K562 (cell line): ENCODE results near the gene PGBD1. TPM values are rescaled to one million over a fixed set of nuclear protein-coding genes. Genes with fewer than 3 reads are reported as not detected.

Experiments
- ATAC-seq: fragments of 200-7000 bp; cut with Tn5 transposase; 3 replicates; pipeline ENCODE4 v1.9.1; 2020; ENCODE audit warnings: moderate library complexity
- BruUV-seq: library from RNA; stranded (reverse); fragments of 400-500 nt; replicated peaks from 2 replicates; lab custom pipeline; 2021; lab: Mats Ljungman, UMichigan
- CTCF ChIA-PET: fragments of 300-600 bp; formaldehyde crosslinking; extraction: SDS; loops from one replicate; lab custom pipeline; 2021; ENCODE audit warnings: low intra/inter-chr PET ratio; lab: Yijun Ruan, JAX
- POLR2A ChIA-PET: fragments of 300-600, 350-650 bp; sonication (Branson Sonifier 250); formaldehyde crosslinking; extraction: SDS; loops from one replicate; lab custom pipeline; 2021; ENCODE audit warnings: antibody characterized with exemption, inconsistent platforms; lab: Yijun Ruan, JAX
- DNase-seq, 4 experiments: peaks; one replicate each; pipeline versions ENCODE4 v3.0.0 to v3.0.0-alpha.2; 2011 to 2018; ENCODE audit warnings: low spot score in 3 of 4, mixed read lengths in 3 of 4; ENCODE audit errors: extremely low read depth in 1 of 4
- FAIRE-seq: peaks from 2 replicates; lab custom pipeline; 2011; peaks lifted over from hg19 to GRCh38; lab: Jason Lieb, UNC
- H2AFZ ChIP-seq: 2 replicates; pipeline ENCODE4 v1.6.0; 2011; ENCODE audit warnings: low read depth, low read length, control low read depth, inconsistent platforms
- H3K27ac ChIP-seq: fragments of 200-600 bp; 3 replicates; pipeline ENCODE4 v1.8.0; 2011; ENCODE audit warnings: low read depth, mild to moderate bottlenecking, control low read depth, inconsistent platforms, low read length, moderate library complexity, mixed read lengths; ENCODE audit errors: extremely low read depth
- H3K27me3 ChIP-seq, 2 experiments: fragments of 300-600 bp in 1 of 2; 2 replicates in 1 of 2; 3 replicates in 1 of 2; pipeline versions ENCODE4 v1.6.0 to v1.8.0; 2011; ENCODE audit warnings: inconsistent platforms in 2 of 2, low read length in 2 of 2, mild to moderate bottlenecking in 1 of 2, mixed read lengths in 1 of 2, moderate library complexity in 1 of 2; ENCODE audit not compliant: control insufficient read depth in 2 of 2, insufficient read depth in 2 of 2
- H3K36me3 ChIP-seq: fragments of 300-600 bp; 3 replicates; pipeline ENCODE4 v1.8.0; 2011; ENCODE audit warnings: mild to moderate bottlenecking, low read length, inconsistent platforms; ENCODE audit not compliant: control insufficient read depth, insufficient read depth
- H3K4me1 ChIP-seq, 2 experiments: fragments of 200-600 bp in 1 of 2; replicated peaks in 1 of 2; 2 replicates in 1 of 2; 3 replicates in 1 of 2; pipeline versions ENCODE4 v1.5.1 to v1.8.0; 2011; ENCODE audit warnings: inconsistent platforms in 2 of 2, low read length in 2 of 2, mild to moderate bottlenecking in 1 of 2, mixed read lengths in 1 of 2, moderate library complexity in 1 of 2; ENCODE audit not compliant: control insufficient read depth in 2 of 2, insufficient read depth in 2 of 2
- H3K4me2 ChIP-seq: 2 replicates; pipeline ENCODE4 v1.6.1; 2011; ENCODE audit warnings: low read length, control low read depth, inconsistent platforms, mixed read lengths; ENCODE audit not compliant: insufficient read depth
- H3K4me3 ChIP-seq: fragments of 200-600 bp; sonication (generic), shearing (Covaris generic); 2 replicates; pipeline ENCODE4 v1.5.1; 2016; ENCODE audit warnings: control low read depth, inconsistent platforms
- H3K79me2 ChIP-seq: fragments of 200-600 bp; 3 replicates; pipeline ENCODE4 v1.8.0; 2011; ENCODE audit warnings: low read length, inconsistent platforms; ENCODE audit not compliant: control insufficient read depth, insufficient read depth
- H3K9ac ChIP-seq, 2 experiments: 2 replicates each; pipeline versions ENCODE4 v1.6.0 to v1.6.1; 2011; ENCODE audit warnings: low read depth in 2 of 2, low read length in 2 of 2, control low read depth in 1 of 2, inconsistent platforms in 1 of 2, mild to moderate bottlenecking in 1 of 2, mixed read lengths in 1 of 2; ENCODE audit not compliant: insufficient read depth in 1 of 2
- H3K9me1 ChIP-seq: one replicate; pipeline ENCODE4 v1.6.0; 2011; ENCODE audit warnings: inconsistent platforms, mild to moderate bottlenecking, low read length, moderate library complexity; ENCODE audit not compliant: control insufficient read depth, insufficient read depth
- H3K9me3 ChIP-seq: replicated peaks from 2 replicates; pipeline ENCODE4 v1.5.1; 2011; ENCODE audit warnings: low read depth, low read length, inconsistent platforms; ENCODE audit not compliant: control insufficient read depth, insufficient read depth
- H4K20me1 ChIP-seq: replicated peaks from 2 replicates; pipeline ENCODE4 v1.6.1; 2011; ENCODE audit warnings: low read length, inconsistent platforms, mixed read lengths; ENCODE audit not compliant: control insufficient read depth, insufficient read depth
- BRD9 ChIP-seq: fragments of 450-650 bp; IDR thresholded peaks from 2 replicates; pipeline ENCODE4 v1.6.1; 2018; ENCODE audit warnings: low read depth; ENCODE audit not compliant: partially characterized antibody
- DMBX1 ChIP-seq: fragments of 250-450 bp; sonication (Bioruptor Pico); IDR thresholded peaks from 2 replicates; pipeline ENCODE4 v1.8.0; 2022; ENCODE audit warnings: inconsistent platforms, mild to moderate bottlenecking, moderate library complexity, borderline replicate concordance
- GATAD2B ChIP-seq: fragments of 450-650 bp; IDR thresholded peaks from 2 replicates; pipeline ENCODE4 v1.6.1; 2017; ENCODE audit warnings: mild to moderate bottlenecking, borderline replicate concordance
- HDGF ChIP-seq: fragments of 450-650 bp; IDR thresholded peaks from 2 replicates; pipeline ENCODE4 v1.6.1; 2016
- KAT8 ChIP-seq: fragments of 450-650 bp; IDR thresholded peaks from 2 replicates; pipeline ENCODE4 v1.6.1; 2016; ENCODE audit warnings: low read depth, mild to moderate bottlenecking
- POLR2AphosphoS5 ChIP-seq: IDR thresholded peaks from 2 replicates; pipeline ENCODE4 v1.6.1; 2011; ENCODE audit warnings: mild to moderate bottlenecking, low read depth, low read length, moderate library complexity; ENCODE audit not compliant: control insufficient read depth, insufficient read depth
- SOX6 ChIP-seq: fragments of 450-650 bp; IDR thresholded peaks from 2 replicates; pipeline ENCODE4 v1.6.1; 2014; ENCODE audit warnings: mild to moderate bottlenecking
- TBL1XR1 ChIP-seq, 2 experiments: IDR thresholded peaks; 2 replicates each; pipeline ENCODE4 v1.6.1; 2012; ENCODE audit warnings: improper control_type of control experiment in 2 of 2, low read length in 2 of 2, mild to moderate bottlenecking in 1 of 2
- XRCC5 ChIP-seq: fragments of 200-400 bp; formaldehyde crosslinking; IDR thresholded peaks from 2 replicates; pipeline ENCODE4 v1.6.1; 2017; ENCODE audit warnings: low read depth, mild to moderate bottlenecking, low read length
- ZNF764 ChIP-seq: fragments of 250-450 bp; sonication (Bioruptor Pico); IDR thresholded peaks from 2 replicates; pipeline ENCODE4 v1.4.0; 2020; ENCODE audit warnings: low read depth, mild to moderate bottlenecking, moderate library complexity
- ZZZ3 ChIP-seq: fragments of 450-650 bp; IDR thresholded peaks from 2 replicates; pipeline ENCODE4 v1.6.1; 2016; ENCODE audit warnings: antibody characterized with exemption, mild to moderate bottlenecking, moderate library complexity
- WGBS: fragments of 100-300 bp; shearing (Covaris generic); methylation state at CpG from one replicate; pipeline ENCODE4 v1.1.6; 2016; ENCODE audit warnings: low coverage, mixed read lengths; ENCODE audit not compliant: insufficient coverage; ENCODE audit errors: missing lambda C conversion rate; 5-methylcytosine and 5-hydroxymethylcytosine counted together
- in situ Hi-C: fragments of 300-500 bp; cut with MboI; formaldehyde crosslinking; loops from 4 replicates; pipeline ENCODE4 v1.15.0; 2018; ENCODE audit warnings: inconsistent platforms, mixed read lengths
- intact Hi-C: fragments of 100-400 bp; cut with micrococcal nuclease; formaldehyde crosslinking; loops from 2 replicates; pipeline ENCODE4 v1.14.2; 2022
- polyA plus RNA-seq, 8 experiments: library from polyadenylated mRNA; depleted of rRNA in 4 of 8; stranded (reverse) in 5 of 8; unstranded in 3 of 8; fragments of >200 nt; fragmentation: Nextera tagmentation in 2 of 8; fragmentation: Illumina TruSeq in 1 of 8; extraction: Ambion mirVana in 2 of 8; extraction: Trizol in 1 of 8; gene quantifications; 2 replicates each; pipeline versions ENCODE4 v1.2.1 to v1.2.3, GENCODE V29; 2011 to 2014; ENCODE audit warnings: inconsistent platforms in 1 of 8, missing spikeins in 1 of 8
- total RNA-seq, 7 experiments: library from RNA; depleted of rRNA in 6 of 7; stranded (reverse); fragments of >200 nt in 6 of 7; fragmentation: Illumina TruSeq in 2 of 7; extraction: Trizol in 2 of 7; gene quantifications; 2 replicates each; pipeline versions ENCODE4 v1.2.1 to v1.2.3, GENCODE V29; 2011 to 2021; ENCODE audit warnings: low replicate concordance in 1 of 7
- TF ChIP-seq, protein P1 (sequence below): fragments of 450-650 bp; IDR thresholded peaks from 2 replicates; pipeline ENCODE4 v1.6.1; 2016
- TF ChIP-seq, protein P2 (sequence below), 2 experiments: IDR thresholded peaks; 2 replicates each; pipeline ENCODE4 v1.6.1; 2012; ENCODE audit warnings: improper control_type of control experiment in 2 of 2, low read depth in 2 of 2, low read length in 2 of 2, borderline replicate concordance in 1 of 2
- TF ChIP-seq, protein P3 (sequence below): sonication (generic); formaldehyde crosslinking; IDR thresholded peaks from 2 replicates; pipeline ENCODE4 v1.4.0; 2020; ENCODE audit warnings: mild to moderate bottlenecking, missing genetic modification reagents

The PGBD1 gene
- total and polyA plus RNA-seq, 9 of the 15 experiments (the other 6 are each of a cell fraction or from before 2014, with no cell fraction given), result 3.3 to 9.0 (median 7.3) TPM

DNA sequence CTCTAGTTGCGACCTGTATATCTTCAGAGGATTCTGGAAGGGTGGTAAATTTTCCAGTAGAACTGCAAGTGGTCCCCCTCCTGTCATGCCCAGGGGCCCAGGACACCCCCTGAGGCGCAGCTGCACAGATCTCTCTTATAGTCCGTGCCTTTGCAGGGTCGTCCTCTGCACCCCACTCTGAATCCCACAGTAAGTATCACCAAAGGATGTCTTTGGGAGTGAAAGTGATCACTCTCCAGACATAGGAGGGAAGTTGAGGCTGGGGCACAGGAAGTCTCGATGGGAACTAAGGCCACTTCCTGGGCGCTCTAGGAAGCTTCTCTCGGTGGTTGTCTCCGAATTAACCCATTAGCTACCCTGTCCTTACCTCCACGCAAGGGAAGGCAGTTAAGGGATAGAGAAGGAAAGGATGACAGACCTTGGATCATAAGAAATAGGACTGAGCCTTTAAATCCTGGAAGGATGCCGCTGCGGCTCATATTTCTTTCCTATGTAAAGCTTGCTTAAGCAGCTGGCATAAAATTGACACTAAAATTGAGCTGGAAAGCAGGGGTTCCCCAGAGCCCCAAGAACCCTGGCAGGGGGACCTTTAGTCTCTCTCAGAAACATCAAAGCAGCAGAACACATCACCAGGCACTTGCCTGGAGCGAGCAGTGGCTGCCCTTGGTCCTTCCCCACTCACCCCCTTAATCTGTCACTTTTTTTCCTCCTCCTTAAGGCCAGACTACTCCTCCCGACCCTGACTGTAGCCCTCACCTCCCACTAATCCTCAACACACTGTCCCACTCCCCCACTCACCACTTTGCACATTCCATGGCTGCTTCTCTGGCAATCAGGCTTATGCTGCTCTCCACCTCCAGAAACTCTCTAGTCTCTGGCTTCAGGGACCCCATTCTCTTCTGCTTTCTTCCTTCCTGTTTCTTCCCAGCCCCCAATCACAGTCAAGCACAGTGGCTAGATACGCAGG lies 29.1 kb upstream of the PGBD1 start, which contains the start of gene ZKSCAN4:
ZKSCAN4 (minus strand) TSS at position 261 of the 967 bp plus-strand sequence. CDS start 289 bp downstream, outside the sequence.
- Histone ChIP-seq H3K9me3 (0 out of 2 replicates have a peak, but pooled peaks cover 2% of the 10 kb centered on the region), H3K9ac (peak within 1 kb of the TSS; percentile 77 to 96), H2AFZ (peak within 1 kb of the TSS; percentile 97), H3K9me1 (no peaks in the 10 kb centered on the region), H3K4me2 (peak within 1 kb of the TSS; percentile 99), H3K27ac (peak within 1 kb of the TSS; percentile 60), H3K27me3 (no peaks in the 10 kb centered on the region), H4K20me1 (no peaks in the 10 kb centered on the region), H3K79me2 (peaks cover 19% of the 10 kb centered on the region), H3K4me3 (peak within 1 kb of the TSS; percentile 73), H3K4me1 (peaks cover 10 to 24% of the 10 kb centered on the region in 2 experiments), H3K36me3 (peaks cover 15% of the 10 kb centered on the region; the same call in 2 of the 3 replicates)
- CTCF ChIA-PET, result interaction anchor here (0.8 kb wide), 1 partner anchor 99 kb away, joined by 3 read pairs; no protein-coding TSS in a partner anchor
- BruUV-seq, result no TSS peak
- in situ Hi-C loops (no loop called here), intact Hi-C loops (loop anchor here (1.0 kb wide), 3 partner anchors 27 to 116 kb away; partner anchors contain the start of genes ZKSCAN8 and ZSCAN9)
- WGBS, result 3% methylated on average over 14 of the region's 14 CpGs
- POLR2A ChIA-PET, result interaction anchor here (0.5 to 8.3 kb wide), 10 partner anchors 16 to 149 kb away, joined by 3 to 73 read pairs (median 4); partner anchors contain the start of genes PGBD1, ZKSCAN8, ZSCAN26 and ZSCAN31
- peak; percentile 82 to 96 (median 88) for DNase-seq
- peak; percentile 94 for ATAC-seq
- peak; percentile 95 for FAIRE-seq
- TF ChIP-seq KAT8, result peak; percentile 28; the same call in 1 of the 2 replicates
- peak; percentile 75 for TF ChIP-seq BRD9
- TF ChIP-seq, protein P1, sequence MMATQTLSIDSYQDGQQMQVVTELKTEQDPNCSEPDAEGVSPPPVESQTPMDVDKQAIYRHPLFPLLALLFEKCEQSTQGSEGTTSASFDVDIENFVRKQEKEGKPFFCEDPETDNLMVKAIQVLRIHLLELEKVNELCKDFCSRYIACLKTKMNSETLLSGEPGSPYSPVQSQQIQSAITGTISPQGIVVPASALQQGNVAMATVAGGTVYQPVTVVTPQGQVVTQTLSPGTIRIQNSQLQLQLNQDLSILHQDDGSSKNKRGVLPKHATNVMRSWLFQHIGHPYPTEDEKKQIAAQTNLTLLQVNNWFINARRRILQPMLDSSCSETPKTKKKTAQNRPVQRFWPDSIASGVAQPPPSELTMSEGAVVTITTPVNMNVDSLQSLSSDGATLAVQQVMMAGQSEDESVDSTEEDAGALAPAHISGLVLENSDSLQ, result peak; percentile 75
- 0 out of 2 replicates have a peak, but pooled peaks have one; percentile 72 for TF ChIP-seq ZZZ3
- TF ChIP-seq SOX6, result peak; percentile 70
- TF ChIP-seq HDGF, result peak; percentile 97
- TF ChIP-seq POLR2AphosphoS5, result peak; percentile 63; the same call in 1 of the 2 replicates
- TF ChIP-seq TBL1XR1 (IDR thresholded peaks at IDR 0.05; ENCODE audit: low read length in 2 of 2), result peak in 1 of 2 experiments; percentile 52; a peak in 2 of 4 replicates
- TF ChIP-seq, protein P2, sequence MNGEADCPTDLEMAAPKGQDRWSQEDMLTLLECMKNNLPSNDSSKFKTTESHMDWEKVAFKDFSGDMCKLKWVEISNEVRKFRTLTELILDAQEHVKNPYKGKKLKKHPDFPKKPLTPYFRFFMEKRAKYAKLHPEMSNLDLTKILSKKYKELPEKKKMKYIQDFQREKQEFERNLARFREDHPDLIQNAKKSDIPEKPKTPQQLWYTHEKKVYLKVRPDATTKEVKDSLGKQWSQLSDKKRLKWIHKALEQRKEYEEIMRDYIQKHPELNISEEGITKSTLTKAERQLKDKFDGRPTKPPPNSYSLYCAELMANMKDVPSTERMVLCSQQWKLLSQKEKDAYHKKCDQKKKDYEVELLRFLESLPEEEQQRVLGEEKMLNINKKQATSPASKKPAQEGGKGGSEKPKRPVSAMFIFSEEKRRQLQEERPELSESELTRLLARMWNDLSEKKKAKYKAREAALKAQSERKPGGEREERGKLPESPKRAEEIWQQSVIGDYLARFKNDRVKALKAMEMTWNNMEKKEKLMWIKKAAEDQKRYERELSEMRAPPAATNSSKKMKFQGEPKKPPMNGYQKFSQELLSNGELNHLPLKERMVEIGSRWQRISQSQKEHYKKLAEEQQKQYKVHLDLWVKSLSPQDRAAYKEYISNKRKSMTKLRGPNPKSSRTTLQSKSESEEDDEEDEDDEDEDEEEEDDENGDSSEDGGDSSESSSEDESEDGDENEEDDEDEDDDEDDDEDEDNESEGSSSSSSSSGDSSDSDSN (IDR thresholded peaks at IDR 0.05; ENCODE audit: borderline replicate concordance in 1 of 2, low read depth in 2 of 2, low read length in 2 of 2), result peak; percentile 54 to 80; a peak in 2 of 4 replicates
- TF ChIP-seq DMBX1 (CRISPR knock-in tag), result peak; percentile 65; the same call in 1 of the 2 replicates
- TF ChIP-seq, protein P3, sequence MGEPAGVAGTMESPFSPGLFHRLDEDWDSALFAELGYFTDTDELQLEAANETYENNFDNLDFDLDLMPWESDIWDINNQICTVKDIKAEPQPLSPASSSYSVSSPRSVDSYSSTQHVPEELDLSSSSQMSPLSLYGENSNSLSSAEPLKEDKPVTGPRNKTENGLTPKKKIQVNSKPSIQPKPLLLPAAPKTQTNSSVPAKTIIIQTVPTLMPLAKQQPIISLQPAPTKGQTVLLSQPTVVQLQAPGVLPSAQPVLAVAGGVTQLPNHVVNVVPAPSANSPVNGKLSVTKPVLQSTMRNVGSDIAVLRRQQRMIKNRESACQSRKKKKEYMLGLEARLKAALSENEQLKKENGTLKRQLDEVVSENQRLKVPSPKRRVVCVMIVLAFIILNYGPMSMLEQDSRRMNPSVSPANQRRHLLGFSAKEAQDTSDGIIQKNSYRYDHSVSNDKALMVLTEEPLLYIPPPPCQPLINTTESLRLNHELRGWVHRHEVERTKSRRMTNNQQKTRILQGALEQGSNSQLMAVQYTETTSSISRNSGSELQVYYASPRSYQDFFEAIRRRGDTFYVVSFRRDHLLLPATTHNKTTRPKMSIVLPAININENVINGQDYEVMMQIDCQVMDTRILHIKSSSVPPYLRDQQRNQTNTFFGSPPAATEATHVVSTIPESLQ, result peak; percentile 82; the same call in 1 of the 2 replicates
- peak; percentile 68; the same call in 1 of the 2 replicates for TF ChIP-seq ZNF764 (CRISPR knock-in tag)
- peak; percentile 68; the same call in 1 of the 2 replicates for TF ChIP-seq GATAD2B
- no peak; the same call in 1 of the 2 replicates for TF ChIP-seq XRCC5
